GM21515 (cell line): ENCODE measurements around the gene RETREG3.

ENCODE experiments used
- ATAC-seq: cut with Tn5 transposase; IDR thresholded peaks from one replicate; pipeline ENCODE4 v1.9.1; 2021; ENCODE audit not compliant: unreplicated experiment

RETREG3 gene

DNA sequence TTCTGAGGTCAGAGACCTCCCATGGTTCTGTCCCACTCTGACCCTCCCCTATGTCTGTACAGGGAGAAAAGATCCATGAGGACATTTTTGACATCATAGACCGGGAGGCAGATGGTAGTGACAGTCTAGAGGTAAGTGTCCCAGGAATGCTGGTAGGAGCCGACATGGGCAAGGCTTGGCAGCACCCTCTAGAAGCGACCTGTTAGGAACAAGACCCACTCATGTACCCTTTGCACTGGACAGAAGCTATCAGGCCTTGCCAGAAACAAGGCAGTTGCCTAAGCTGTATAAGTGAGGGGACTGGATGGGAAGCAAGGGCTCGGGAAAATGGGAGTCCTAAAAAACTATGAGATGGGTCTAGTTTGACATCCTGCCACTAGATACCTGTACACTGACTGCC lies 2.8 kb upstream of the RETREG3 start:
- ATAC-seq, result no peak

DNA sequence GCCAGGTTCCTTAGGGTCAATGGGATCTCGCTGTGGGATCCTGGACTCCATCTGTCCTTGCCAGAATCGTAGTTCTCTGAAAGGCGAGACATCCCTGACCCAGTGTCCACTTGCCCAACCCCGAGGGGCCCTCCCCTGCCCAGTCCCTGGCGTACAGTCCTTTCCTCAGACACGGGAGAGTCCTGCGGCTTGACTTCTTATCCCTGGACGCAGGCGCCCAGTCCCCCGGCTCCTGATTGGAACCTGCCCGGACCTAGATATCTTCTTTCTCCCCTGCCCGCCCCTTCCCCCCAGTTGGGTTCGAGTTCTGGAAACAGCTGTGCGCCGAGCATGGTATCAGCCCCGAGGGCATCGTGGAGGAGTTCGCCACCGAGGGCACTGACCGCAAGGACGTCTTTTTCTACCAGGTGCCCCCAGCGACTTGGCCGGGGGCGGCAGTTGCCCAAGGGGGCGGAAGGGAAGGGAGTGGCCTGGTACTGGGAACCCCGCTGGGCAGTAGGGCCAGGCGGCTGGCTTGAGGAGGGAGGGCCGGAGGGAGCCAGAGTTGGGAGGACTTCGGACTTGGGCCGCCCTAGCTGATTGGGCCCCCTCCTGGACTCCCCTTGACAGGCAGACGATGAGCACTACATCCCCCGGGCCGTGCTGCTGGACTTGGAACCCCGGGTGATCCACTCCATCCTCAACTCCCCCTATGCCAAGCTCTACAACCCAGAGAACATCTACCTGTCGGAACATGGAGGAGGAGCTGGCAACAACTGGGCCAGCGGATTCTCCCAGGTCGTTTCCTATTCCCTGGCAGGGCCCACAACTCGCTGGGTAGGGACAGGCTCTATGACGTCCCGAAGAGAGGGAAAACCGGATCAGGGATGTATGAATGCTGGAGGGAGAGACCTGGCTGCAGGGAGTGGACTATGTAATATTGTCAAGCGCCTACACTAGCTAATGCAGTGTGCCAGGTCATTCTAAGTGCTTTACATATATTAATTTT lies 934 bp upstream of the RETREG3 start:
- peak; percentile 10 for ATAC-seq

DNA sequence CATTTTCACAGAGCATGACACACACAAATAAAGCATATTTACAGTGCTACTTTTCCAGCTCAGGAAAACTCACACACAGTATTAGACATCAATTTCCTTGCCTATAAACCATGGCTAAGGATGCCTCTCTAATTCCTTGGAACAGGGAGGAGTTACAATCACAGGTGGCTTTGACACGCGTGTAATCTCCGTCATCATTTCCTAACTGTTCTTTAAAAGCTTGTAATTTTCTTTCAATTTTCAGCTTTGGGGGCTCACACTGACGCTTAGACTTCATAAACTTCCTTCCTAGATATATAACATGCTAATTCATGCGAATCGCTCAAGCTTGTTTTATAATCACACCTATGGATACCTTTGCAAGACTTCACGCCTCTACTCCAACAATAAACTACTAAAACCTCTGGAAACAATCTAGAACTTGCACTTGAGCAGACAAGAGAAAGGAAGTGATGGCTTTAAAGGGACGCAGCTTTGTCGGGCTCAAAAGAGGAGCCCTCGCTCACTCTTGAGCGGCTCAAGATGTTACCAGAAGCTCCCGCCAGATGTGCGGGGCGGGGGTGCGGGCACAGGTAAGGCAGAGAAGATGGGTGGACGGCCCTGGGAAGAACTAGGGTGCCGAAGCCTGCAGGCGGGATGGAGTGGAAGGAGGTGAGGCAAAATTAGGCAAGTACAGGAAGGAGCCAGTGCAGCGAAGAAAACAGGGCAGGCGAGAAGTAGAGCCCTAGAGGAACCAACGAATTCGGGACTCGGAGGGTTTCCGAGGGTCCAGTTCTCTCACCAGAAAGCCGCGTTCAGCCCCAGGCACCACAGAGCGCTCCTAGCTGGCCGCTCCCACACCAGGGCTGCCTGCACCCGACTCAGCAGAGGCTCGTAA lies 631 bp downstream of the RETREG3 start:
- ATAC-seq, result peak; percentile 30

DNA sequence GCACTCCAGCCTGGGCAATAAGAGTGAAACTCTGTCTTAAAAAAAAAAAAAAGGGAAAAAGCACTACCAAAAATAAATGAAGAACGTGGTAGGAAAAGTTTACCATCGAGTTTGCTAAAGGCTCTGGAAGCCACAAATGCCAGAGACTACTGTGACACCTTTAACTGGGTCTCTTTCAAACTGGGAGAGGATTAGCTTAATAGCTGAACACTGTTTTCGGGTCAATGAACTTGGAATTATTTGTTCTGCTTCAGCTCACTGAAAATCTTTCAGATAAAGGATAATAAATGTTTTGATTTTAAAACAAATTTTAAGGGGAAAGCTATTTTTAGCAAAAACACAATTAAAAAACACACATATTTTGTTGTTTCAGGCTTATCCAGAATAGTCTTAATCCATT lies 1.4 kb downstream of the RETREG3 start:
- ATAC-seq, result no peak

DNA sequence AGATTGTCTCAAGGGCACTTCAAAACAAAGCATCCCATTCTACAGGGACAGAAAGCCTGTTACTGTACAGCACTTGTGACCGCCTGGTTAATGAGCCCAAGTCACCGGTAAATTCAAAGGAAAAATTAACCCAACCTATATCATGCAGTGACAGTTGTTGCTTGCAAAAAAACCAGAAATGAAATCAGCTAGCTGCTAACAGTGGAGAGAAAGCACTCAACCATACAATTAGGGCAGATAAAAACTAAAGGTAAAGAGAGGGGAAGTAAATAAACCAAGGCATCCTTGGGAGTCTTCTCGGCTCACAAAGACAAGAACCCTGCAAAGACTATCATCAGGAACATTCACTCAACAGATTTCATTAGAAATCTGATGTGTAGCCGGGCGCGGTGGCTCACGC lies 5.9 kb downstream of the RETREG3 start:
- ATAC-seq, result no peak

DNA sequence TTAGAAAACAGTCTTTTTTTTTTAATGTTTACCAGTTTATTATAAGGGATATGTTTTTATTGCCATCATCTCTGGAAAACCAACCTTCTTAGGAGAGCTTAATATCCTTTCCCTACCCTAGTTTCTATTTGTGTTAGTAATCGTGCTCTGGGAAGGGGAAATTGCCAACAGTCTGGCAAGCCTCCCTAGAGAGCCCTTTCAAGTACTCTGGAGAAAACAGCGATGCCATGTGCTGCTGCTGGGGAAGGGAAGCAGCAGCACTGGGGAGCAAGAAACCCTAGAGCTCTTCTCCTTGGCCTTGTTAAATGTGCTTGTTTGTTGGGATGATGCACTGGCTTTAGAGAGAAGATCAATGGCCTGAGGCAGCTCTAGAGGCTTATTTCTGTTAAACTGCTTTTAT lies 10.3 kb downstream of the RETREG3 start:
- ATAC-seq, result no peak

DNA sequence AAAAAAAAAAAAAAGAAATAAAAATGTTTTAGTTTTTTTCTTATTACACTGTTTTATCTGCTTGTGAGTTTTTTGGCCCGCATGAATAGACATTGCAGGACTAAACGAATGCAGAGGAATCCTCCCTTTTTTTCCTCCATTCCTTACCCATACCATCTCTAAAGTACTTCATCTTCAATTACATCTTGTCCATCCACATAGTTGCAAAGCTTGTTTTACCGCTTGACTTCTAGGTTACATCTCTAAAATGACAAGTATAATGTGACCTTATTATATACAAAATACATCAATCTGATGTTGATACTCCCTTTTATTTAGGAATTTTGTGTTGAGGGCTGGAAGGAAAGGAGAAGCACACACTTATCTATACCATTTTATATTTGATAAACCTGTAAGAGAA lies 12.8 kb downstream of the RETREG3 start:
- no peak for ATAC-seq

DNA sequence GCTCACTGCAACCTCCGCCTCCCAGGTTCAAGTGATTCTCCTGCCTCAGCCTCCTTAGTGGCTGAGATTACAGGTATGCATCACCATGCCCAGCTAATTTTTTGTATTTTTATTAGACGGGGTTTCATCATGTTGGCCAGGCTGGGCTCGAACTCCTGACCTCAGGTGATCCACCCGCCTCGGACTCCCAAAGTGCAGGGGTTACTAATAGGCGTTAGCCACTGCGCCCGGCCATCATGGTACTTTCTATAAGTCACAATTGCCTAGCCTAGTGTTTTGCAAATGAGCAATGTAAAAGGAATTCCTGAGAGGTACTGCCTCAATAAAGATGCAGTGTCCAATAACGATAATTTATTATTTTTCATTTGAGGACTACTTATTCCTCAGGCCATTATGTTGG lies 17.8 kb downstream of the RETREG3 start:
- ATAC-seq, result no peak

DNA sequence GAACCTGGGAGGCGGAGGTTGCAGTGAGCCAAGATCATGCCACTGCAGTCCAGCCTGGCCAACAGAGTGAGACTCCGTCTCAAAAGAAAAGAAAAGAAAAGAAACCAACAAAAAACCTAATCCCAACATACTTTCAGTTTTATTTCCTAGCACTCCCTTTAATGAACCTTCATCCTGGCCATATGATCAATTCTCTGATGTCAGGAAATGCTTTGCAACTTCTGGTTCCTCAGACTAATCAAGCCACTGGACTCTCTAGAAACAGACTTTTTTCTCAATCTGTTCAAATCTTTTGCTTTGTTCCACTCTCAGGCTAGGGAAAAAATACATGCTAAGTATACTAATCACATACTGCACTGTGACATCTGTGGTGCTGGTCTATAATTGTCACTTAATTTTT lies 18.3 kb downstream of the RETREG3 start:
- no peak for ATAC-seq

DNA sequence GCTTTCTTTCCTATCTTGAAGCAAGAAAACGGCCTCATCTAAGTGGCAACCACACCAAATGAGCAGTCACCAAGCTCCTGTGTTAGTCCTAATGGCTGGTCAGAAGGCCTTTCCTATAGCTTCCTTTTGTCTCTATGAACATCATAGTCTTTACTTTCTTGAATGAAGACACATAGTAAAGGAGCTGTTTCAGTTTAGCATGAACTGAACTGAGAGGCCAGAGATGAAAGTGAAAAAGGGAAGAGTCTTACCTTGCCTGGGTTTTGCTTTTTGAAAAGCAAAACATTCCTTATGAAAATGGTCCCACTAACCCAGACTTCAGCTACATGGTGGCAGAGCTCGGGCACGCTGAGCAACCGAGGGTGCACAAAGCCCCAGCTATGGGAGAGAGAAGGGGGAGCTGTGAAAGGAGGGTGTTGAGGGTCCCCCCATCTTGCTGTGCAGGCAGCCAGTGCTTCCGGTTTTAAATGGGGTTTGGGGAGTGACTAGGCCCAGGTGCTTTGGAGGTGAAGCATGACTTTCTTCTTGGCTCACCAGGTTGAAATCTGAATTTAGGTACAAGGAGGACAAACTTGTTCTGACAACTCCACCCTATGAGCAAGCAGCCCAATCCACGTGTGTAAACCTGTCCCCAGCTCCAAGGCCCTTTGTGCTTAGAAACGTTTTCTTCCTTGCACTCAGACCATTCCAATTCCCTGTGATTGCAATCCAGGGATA lies 22.5 kb downstream of the RETREG3 start:
- ATAC-seq, result no peak

DNA sequence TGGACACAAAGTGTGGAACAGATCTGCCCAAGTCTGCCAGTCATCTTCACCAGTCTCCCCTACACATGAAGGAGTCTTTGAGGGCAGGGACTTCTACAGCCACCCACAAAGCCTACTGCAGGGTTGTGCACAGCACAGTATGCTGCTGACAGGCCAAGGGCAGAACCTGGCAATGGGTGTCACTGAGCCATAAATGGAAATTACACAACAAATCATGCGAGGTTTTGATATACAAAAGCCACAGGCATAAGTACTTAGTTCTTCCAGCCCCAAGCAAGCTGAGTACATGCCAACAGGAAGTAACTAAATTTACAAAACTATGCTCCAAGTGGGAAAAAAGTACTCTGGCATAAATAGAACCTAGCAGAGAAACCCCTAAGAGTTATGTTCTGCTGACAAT lies 23.8 kb downstream of the RETREG3 start:
- no peak for ATAC-seq

DNA sequence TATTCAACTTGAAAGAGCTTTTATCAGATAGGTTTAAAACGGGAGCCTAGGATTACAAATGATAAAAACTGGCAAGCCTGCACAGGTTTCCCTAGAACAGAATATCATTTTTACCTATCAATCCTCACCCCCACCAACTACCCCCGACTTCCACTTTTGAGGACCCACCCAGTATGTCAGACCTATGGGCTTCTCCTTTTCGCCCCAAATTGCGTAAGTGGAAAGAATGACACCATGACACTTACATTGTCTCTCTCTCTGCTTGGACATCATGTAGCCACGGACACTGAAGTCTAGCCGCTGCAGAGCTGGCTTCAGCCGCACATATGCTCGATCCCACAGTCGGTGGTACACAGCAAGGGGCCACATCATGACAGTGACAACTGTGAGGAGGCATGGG lies 24.3 kb downstream of the RETREG3 start:
- ATAC-seq, result no peak

DNA sequence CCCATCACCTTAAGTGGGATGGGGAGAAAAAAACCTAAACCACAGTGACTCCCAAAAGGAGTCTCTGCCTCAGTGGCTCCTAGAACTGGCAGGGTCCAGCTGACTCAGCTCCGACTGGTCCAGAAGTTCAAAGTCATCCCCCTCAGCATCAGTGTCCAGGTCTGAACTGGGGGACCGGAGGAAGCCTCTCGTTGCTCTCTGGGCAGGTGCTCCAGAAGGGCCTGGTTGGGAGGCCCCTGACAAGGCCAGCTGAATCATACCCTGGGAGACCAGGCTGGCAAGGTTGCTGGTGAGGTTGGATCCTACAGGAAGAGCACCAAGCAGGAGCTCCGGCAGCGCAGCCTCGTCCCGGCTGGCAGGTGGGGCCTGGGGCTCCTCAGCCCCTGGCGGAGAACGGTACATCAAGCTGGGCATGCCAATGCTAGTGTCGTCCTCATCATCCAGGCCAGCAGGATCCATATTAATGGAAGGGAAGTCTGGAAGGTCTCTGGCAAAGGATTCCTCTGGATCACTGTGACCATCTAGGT lies 27.4 kb downstream of the RETREG3 start:
- ATAC-seq, result no peak

DNA sequence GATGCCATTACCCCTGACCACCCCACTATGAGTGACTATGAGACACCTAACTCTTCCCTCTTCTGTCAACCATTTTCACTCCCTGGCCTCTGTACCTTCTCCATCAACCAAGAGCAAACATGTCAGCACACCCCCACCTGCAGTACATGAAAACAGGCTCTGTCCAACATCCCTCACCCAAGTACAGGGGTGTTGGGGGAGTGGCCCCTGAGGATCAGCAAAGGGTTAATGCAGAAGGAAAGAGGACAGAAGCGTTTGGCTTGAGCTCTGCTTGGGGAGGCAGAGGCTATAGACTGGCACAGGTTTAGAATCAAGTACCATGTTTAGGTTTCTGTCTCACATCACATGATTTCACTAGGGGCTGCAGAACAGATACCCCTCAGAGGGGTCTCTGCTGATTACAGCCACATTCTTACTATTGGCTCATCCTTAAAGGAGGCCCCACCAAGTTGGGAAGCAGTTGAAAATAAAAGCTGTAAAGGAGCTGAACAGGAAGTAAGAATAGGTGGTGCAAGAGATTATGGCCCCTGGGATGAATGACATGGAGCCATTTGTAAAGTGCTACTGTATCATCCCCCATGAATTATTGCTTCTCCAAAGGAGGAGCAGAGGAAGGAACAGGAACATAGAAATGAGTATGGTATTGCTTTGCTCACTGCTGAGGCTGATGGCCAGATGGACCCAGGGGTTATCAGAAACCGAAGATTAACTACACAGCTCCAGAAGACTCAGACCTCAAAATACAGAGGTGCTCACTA lies 29.2 kb downstream of the RETREG3 start:
- no peak for ATAC-seq

DNA sequence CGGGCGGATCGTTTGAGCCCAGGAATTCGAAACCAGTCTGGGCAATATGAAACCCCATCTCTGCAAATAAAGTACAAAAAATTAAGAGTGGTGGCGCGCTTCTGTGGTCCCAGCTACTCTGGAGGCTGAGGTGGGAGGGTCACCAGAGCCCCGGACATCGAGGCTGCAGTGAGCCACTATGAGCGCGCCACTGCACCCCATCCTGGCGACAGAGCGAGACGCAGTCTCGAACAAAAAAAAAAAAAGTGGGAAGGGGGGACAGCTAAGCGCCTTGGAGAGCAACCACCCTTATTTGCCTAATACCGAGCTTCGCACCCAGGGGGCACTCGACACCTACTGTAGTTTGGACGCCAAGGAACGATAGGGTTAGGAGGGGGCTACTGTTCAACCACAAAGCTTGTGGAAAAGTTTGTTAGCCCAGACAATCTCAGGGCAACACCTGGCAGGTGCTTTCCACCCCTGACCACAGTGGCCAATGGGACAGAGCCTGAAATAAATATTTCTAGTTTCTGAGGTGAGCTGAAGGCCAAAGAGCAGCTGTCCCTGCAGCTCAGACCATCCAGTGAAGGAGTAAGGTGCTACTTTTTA lies 30.8 kb downstream of the RETREG3 start:
- ATAC-seq, result peak; percentile 44

DNA sequence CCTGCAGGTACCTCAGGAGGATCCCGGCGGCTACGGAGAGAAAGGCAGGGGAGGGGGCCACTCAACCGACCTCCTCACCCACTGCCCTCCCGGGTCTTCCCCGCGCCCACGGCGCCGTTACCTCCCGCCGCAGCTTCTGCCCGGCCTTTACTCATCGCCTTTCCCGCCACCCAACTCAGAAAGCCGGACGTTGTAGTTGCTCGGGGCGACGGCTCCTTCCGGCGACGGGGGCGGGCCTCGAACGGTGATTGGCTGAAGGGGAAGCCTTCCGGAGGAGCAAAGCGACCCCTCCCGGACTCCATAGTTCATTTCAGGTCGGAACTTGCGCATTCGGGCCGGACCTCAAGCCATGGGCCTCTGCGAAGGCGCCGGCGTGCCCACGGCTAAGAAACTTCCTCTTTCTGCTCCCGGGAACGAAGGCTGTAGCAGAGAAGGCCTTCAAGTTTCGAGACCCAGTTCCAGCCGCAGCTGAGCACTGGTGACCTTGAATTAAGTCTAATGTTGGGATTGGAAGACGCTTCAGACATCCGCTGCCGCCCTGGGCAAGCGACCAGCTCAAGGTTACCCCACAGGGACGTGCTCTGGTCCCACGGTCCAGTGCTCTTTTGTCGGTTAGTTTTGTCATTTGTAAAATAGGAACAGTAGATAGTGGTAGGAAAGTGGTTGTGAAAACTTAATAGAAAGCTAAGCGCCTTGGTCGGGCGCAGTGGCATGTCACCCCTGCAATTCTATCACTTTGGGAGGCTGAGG lies 31.5 kb downstream of the RETREG3 start, which contains the start of gene PSMC3IP:
PSMC3IP (minus strand) TSS at position 198 of the 750 bp plus-strand sequence; CDS start at position 155, 43 bp downstream.
- peak; percentile 65 for ATAC-seq

DNA sequence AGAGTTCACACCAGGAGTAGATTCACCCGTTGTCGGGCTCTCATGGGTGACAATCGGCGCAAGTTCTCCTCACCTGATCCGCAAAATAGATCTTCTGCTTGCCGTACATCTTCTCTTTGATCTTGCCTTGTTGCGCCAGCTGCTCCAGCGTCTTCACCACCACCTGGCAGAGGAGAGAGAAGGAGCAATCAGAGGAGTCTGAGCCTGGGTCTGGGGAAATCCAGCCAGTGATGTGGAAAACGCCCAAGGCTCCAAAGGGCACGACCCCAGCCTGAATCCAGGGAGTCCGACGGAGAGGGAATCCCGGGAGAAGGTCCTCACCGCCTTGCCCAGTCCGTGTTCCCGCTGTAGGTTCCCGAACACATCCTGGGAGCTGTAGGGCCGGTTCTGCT lies 32.0 kb downstream of the RETREG3 start:
- ATAC-seq, result no peak

DNA sequence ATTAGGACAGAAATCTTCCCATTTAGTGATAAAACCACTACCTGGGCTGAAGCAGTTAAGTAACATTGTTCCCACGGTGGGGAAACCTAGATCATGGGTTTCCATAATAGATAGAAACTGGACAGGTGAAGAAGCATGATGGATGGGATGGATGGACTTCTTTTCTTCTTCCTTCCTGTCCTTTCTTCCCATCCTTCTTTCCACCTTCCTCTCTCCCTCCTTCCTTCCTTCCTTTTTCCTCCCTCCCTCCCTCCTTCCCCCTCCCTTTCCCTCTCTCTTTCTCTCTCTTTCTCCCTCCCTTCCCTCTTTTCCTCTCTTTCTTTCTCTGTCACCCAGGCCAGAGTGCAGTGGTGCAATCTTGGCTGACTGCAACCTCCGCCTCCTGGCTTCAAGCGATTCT lies 34.7 kb downstream of the RETREG3 start:
- no peak for ATAC-seq

DNA sequence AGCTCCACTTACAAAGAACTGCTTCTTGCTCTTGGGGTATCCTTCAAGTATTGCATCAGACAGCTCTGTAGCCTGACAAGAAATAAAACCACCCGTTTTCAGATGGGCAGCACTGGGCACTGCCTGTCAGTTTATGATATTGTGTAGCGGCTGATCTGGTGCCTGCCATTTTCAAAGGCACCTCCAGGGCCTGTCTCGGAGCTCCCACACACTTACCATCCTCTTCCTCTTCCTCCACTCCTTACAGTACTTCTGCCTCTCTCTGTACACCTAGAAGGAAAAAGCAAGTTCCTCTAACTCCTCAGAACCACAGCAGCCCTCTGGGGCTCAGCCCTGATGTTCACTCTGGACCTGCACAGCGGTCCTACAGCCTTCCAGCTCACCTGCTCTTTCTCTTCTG lies 36.1 kb downstream of the RETREG3 start:
- no peak for ATAC-seq
